KMS-11 (cell line): ENCODE data around the gene DAB2IP.
"Not testable (repeated sequence)": the region's sequence is repeated elsewhere in the genome, so short reads cannot be mapped to it uniquely, and the experiment has no call there.

Source experiments
- H2AFZ ChIP-seq: fragments of 200-600 bp; sonication (generic); 2 replicates; pipeline ENCODE4 v1.6.1; 2016; ENCODE audit warnings: antibody characterized with exemption, mixed run types, low read depth
- H3K27ac ChIP-seq: fragments of 200-600 bp; sonication (generic); 2 replicates; pipeline ENCODE4 v1.6.1; 2016; ENCODE audit warnings: mild to moderate bottlenecking, mixed run types
- H3K27me3 ChIP-seq: fragments of 200-600 bp; sonication (generic); 2 replicates; pipeline ENCODE4 v1.6.1; 2017; ENCODE audit warnings: mild to moderate bottlenecking, low read depth, mixed run types, moderate library complexity; ENCODE audit not compliant: insufficient read depth
- H3K36me3 ChIP-seq: fragments of 200-600 bp; sonication (generic); 2 replicates; pipeline ENCODE4 v1.6.1; 2017; ENCODE audit warnings: mild to moderate bottlenecking, mixed run types; ENCODE audit not compliant: insufficient read depth
- H3K4me1 ChIP-seq: fragments of 200-600 bp; sonication (generic); 2 replicates; pipeline ENCODE4 v1.6.1; 2016; ENCODE audit warnings: mild to moderate bottlenecking, low read depth, mixed run types; ENCODE audit not compliant: poor library complexity, severe bottlenecking
- H3K4me2 ChIP-seq: fragments of 200-600 bp; sonication (generic); 2 replicates; pipeline ENCODE4 v1.7.0; 2016; ENCODE audit warnings: mild to moderate bottlenecking, mixed run types
- H3K4me3 ChIP-seq: fragments of 200-600 bp; sonication (generic); IDR thresholded peaks from 2 replicates; pipeline ENCODE4 v1.6.1; 2017; ENCODE audit warnings: low read depth, low read length, mixed read lengths; ENCODE audit not compliant: insufficient read depth
- H3K79me2 ChIP-seq: fragments of 200-600 bp; sonication (generic); 2 replicates; pipeline ENCODE4 v1.6.1; 2016; ENCODE audit warnings: low read depth, mixed run types; ENCODE audit not compliant: insufficient read depth
- H3K9ac ChIP-seq: fragments of 200-600 bp; sonication (generic); 2 replicates; pipeline ENCODE4 v1.6.1; 2016; ENCODE audit warnings: mild to moderate bottlenecking, mixed run types
- H4K20me1 ChIP-seq: fragments of 200-600 bp; sonication (generic); 2 replicates; pipeline ENCODE4 v1.6.1; 2016; ENCODE audit warnings: mild to moderate bottlenecking, mixed run types; ENCODE audit not compliant: insufficient read depth
- TF ChIP-seq, protein P1 (sequence below): fragments of 200-600 bp; sonication (generic); conservative IDR thresholded peaks from 2 replicates; pipeline ENCODE4 v1.6.1; 2017; ENCODE audit warnings: low read depth, mild to moderate bottlenecking, antibody characterized with exemption, low read length, moderate library complexity, mixed read lengths

The DAB2IP gene

DNA sequence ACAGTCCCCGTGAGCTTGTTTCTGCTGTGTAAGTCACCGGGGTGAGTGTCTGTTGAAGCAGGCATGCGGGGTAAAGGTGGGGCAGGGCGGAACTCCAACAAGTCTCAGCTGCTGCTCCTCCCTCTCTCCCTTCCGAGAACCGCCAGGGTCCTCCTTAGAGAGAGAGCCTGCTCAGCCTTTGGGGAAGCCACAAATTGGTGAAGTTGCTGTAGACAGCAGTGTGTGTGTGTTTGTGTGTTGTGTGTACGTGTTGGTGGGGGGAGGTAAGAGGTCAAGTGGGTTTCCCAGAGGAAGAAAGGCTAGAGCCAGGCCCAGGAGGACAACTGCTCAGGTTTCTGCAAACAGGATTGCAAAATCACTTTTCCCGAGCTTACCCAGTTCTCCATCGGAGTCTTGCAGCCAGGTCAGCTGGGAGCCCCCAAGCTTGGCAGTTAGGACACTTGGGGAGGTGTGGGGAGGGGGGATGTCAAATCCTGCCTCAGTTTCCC lies 38.9 kb upstream of the DAB2IP start:
- H4K20me1 ChIP-seq, result no peaks in the 10 kb centered on the region
- H3K4me2 ChIP-seq, result no peak overlapping the region
- no peaks in the 10 kb centered on the region for H3K4me1 ChIP-seq
- H2AFZ ChIP-seq, result no peak overlapping the region
- H3K79me2 ChIP-seq, result no peaks in the 10 kb centered on the region
- H3K27ac ChIP-seq, result no peak overlapping the region
- H3K9ac ChIP-seq, result no peak overlapping the region
- no peaks in the 10 kb centered on the region for H3K36me3 ChIP-seq
- TF ChIP-seq, protein P1, sequence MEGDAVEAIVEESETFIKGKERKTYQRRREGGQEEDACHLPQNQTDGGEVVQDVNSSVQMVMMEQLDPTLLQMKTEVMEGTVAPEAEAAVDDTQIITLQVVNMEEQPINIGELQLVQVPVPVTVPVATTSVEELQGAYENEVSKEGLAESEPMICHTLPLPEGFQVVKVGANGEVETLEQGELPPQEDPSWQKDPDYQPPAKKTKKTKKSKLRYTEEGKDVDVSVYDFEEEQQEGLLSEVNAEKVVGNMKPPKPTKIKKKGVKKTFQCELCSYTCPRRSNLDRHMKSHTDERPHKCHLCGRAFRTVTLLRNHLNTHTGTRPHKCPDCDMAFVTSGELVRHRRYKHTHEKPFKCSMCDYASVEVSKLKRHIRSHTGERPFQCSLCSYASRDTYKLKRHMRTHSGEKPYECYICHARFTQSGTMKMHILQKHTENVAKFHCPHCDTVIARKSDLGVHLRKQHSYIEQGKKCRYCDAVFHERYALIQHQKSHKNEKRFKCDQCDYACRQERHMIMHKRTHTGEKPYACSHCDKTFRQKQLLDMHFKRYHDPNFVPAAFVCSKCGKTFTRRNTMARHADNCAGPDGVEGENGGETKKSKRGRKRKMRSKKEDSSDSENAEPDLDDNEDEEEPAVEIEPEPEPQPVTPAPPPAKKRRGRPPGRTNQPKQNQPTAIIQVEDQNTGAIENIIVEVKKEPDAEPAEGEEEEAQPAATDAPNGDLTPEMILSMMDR, result no peak
- H3K4me3 ChIP-seq, result no peak overlapping the region
- H3K27me3 ChIP-seq, result no peaks in the 10 kb centered on the region

DNA sequence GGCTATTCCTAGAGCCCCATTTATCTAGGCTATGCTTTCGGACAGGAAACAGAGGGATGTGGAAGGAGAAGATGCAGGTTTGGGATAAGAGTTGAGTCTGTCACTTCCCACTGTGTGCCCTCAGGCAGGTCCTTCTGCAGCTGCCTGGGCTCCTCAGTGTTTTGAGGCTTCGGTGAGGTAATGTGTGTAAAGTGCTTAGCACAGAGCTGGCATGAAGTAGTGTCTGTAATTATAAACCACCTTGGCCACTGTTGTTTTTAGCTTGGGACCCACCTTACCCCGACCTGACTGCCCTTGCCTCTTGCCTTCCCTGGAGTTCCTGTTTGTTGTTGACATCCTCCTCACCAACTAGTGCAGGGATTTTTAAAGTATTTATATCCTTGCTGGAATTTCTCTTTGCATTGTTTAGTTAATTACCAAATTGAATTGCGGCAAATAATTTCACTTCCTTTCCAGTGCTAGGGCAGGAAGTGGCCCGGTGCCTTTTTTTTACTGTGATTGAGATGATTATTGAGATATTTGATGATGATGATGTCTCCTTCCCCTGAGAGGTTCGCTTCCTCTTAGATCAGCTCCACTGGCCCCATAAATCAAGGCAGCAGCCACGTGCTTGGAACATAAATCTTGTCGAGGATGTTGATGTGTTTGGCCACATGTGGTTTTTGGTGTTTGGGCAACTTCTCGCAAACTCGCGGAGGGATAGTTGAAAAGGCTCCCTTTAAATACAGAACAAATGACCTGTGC lies 38.3 kb upstream of the DAB2IP start:
- Histone ChIP-seq H3K27me3 (no peaks in the 10 kb centered on the region), H4K20me1 (no peaks in the 10 kb centered on the region), H3K9ac (no peak overlapping the region), H2AFZ (no peak overlapping the region), H3K4me2 (no peak overlapping the region), H3K36me3 (no peaks in the 10 kb centered on the region), H3K79me2 (no peaks in the 10 kb centered on the region), H3K4me3 (no peak overlapping the region), H3K4me1 (no peaks in the 10 kb centered on the region), H3K27ac (no peak overlapping the region)
- TF ChIP-seq, protein P1, result no peak

DNA sequence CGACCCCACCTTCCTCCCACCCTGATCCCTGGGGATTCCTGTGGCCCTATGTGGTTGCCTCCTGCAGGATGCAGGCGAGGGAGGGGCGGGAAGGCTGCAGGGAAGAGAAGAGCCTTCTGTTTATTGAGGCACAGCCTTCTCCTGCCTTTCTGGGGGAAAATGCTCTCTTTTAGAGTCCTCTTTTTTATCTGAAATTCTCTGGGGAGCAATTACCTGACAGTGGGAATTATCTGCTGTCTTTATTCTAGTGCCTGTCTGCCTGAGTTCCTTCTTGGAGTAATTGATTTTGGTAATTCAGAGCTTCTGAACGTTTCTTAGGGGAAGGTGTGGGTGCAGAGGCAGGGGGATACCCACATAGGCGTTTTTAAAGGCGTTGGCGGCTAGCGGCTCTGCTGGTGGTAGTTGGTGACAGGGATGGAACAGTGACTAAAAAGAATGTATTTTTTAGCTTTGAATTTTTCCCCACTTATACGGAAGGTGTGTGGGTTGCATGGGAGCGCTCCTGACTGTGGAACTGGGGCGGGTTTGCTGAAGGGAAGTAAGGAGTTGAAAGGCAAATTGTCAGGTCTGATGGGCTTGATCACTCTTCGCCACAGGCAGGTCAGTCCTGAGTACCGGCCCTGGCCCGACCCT lies 35.2 kb upstream of the DAB2IP start:
- Histone ChIP-seq H2AFZ (no peak overlapping the region), H4K20me1 (no peaks in the 10 kb centered on the region), H3K9ac (no peak overlapping the region), H3K4me1 (no peaks in the 10 kb centered on the region), H3K36me3 (no peaks in the 10 kb centered on the region), H3K27ac (no peak overlapping the region), H3K27me3 (no peaks in the 10 kb centered on the region), H3K4me2 (no peak overlapping the region), H3K79me2 (no peaks in the 10 kb centered on the region), H3K4me3 (no peak overlapping the region)
- TF ChIP-seq, protein P1, result no peak

DNA sequence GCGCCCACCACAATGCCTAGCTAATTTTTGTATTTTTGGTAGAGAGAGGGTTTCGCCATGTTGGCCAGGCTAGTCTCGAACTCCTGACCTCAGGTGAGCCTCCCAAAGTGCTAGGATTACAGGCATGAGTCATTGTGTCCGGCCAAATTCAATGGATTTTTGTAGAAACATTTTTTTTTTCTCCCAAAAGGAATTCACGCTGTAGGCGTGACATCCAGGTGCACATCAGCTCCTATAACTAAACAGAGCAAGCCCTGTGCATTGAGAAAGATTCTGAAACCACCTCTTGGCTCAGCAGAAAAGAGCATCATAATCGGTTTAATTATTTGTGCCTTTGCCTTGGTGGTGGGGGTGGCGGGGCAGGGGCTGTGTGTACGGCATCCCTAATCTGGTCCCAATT lies 32.9 kb upstream of the DAB2IP start:
- H4K20me1 ChIP-seq, result no peaks in the 10 kb centered on the region
- no peaks in the 10 kb centered on the region for H3K79me2 ChIP-seq
- no peaks in the 10 kb centered on the region for H3K36me3 ChIP-seq
- no peak overlapping the region for H3K9ac ChIP-seq
- H3K27ac ChIP-seq, result no peak overlapping the region
- no peaks in the 10 kb centered on the region for H3K4me1 ChIP-seq
- no peak overlapping the region for H2AFZ ChIP-seq
- no peak overlapping the region for H3K4me3 ChIP-seq
- TF ChIP-seq, protein P1, result no peak
- H3K4me2 ChIP-seq, result no peak overlapping the region
- no peaks in the 10 kb centered on the region for H3K27me3 ChIP-seq

DNA sequence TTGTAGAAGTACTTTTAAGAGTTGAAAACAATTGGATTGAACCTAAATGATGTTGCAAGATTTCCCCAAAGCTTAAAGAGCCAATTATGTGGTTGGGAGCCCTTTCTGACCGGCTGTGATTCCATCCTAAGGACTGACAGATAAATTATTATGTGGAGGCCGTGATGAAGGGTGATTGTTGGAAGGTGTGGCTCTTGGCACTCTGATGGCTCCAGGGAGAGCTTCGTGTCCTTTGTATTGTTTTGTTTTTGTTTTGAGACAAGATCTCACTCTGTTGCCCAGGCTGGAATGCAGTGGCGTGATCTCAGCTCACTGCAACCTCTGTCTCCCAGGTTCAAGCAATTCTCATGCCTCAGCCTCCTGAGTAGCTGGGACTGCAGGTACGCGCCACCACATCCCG lies 32.5 kb upstream of the DAB2IP start:
- H3K27me3 ChIP-seq, H3K9ac ChIP-seq, H2AFZ ChIP-seq, H3K4me3 ChIP-seq, H4K20me1 ChIP-seq, H3K4me2 ChIP-seq, H3K27ac ChIP-seq, H3K79me2 ChIP-seq, H3K36me3 ChIP-seq, H3K4me1 ChIP-seq: not testable (repeated sequence)
